GM20000 (cell line): ENCODE measurements around the gene GPM6B.

Experiments
- DNase-seq: peaks from one replicate; pipeline ENCODE4 v3.0.0; 2012; ENCODE audit warnings: low spot score
- CTCF ChIP-seq: IDR thresholded peaks from 2 replicates; pipeline ENCODE4 v1.5.1; 2012; ENCODE audit warnings: mild to moderate bottlenecking, control low read depth; ENCODE audit errors: extremely low read depth, missing control alignments

GPM6B gene

DNA sequence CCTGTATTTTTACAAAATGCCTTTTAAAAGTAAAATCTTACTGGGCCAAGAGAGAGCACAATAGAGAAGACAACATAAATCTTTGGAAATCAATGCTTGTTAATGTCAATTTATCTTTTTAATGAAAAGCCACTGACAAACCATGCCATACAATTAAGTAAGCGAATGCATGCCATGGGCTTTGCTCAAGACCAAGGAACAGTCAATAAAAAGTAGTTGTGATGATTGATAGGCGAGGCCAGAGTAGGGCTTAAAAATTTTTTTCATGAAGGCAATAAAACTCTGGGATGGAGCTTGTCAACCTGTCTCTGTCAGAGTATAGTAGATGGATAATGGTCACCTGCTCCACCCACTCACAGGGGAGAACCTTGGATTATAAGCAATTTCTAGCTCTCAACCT, 17.5 kb upstream of the GPM6B start:
- DNase-seq, result no peak
- TF ChIP-seq CTCF, result no peak

- no peak for TF ChIP-seq CTCF
- no peak for DNase-seq
Measured at GRCh38 chrX:13829983-13830382, 13.1 kb upstream of the GPM6B start.

GRCh38 chrX:13828392-13828791, 11.5 kb upstream of the GPM6B start:
- DNase-seq, result no peak
- TF ChIP-seq CTCF, result no peak

DNA sequence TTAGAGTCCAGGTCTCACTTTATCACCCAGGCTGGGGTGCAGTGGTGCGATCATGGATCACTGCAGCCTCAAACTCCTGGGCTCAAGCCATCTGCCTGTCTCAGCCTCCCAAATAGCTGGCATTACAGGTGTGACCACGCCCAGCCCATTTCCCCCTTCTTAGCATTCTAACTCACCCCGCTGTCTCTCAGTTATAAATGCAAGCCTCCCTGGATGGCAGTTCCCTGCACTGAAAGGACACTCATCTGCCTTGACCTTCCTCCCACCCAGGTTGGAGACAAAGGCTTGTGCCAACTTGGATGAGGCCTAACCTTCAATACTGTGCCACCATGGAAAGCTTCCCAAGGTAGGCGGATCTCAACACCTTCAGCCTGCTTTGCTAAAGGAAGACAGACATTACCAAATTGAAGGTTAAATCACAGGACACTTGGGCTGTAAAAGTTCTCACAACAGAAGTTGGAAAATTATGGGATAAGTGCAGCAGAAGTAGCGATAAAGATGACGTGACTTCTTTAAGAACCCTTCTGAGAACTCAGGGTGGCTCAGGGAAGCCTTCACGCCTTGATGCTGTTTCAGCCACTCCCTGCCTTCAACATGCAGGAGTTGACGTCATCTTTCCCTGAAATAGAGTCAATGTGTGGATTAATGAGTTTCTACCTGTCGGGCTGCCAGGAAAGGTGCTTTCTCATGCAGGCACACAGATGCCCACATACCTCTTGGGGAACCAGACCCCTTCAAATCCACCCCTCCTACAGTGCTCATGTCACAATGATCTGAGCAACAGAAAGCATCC, 10.6 kb upstream of the GPM6B start:
- TF ChIP-seq CTCF, result no peak
- DNase-seq, result no peak

DNA sequence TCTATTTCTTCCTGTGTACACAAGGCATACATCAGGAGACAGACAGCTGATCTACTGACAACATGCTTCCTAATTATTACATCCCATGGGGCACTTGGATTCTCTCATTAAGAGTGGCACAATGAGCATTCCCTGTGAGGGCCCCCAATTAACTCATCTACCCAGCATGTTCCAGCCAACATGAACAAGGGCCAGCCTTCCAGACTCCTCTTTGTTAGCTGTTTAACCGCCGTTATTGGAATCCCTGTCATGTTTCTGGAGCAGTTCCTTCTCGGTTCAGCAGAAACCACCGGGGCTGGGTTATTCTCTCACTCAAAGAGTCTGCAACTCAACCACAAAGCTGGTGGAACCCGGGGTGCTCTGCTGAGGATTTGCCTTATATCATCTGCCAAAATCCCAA, 9.9 kb upstream of the GPM6B start:
- no peak for TF ChIP-seq CTCF
- DNase-seq, result no peak

- no peak for TF ChIP-seq CTCF
- no peak for DNase-seq
Measured at GRCh38 chrX:13825178-13825762, 8.4 kb upstream of the GPM6B start.

DNA sequence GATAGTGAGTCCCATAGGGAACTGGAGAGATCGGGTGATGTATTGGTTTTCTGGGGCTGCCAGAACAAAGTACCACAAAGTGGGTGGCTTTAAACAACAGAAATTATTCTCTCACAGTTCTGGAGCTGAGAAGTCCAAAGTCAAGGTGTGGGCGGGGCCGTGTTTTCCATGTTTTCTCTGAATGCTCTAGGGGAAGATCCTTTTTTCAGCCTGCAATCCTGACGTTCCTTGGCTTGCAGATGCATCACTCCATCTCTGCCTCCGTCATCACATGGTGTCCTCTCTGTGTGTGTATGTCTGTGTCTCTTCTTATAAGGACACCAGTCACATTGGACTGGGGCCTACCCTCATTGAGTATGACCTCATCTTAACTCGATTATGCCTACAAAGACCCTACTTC, 7.9 kb upstream of the GPM6B start:
- no peak for TF ChIP-seq CTCF

More for the DNA sequence above, 7.9 kb upstream of the GPM6B start:
- no peak for DNase-seq
